K562 (cell line): ENCODE measurements around the gene PEDS1. TPM values are rescaled to one million over a fixed set of nuclear protein-coding genes. Genes with fewer than 3 reads are reported as not detected.

Experiments
- ATF7 ChIP-seq: fragments of 450-650 bp; IDR thresholded peaks from 2 replicates; pipeline ENCODE4 v1.7.1; 2014; ENCODE audit warnings: mild to moderate bottlenecking, moderate library complexity
- BACH1 ChIP-seq: fragments of 200-800 bp; sonication (Bioruptor generic); IDR thresholded peaks from 2 replicates; pipeline ENCODE4 v1.6.1; 2016; ENCODE audit warnings: missing genetic modification characterization, missing compliant biosample characterization
- DEAF1 ChIP-seq: fragments of 450-650 bp; formaldehyde crosslinking; IDR thresholded peaks from 2 replicates; pipeline ENCODE4 v1.4.0; 2020; ENCODE audit warnings: mild to moderate bottlenecking, moderate library complexity
- DIDO1 ChIP-seq: fragments of 450-650 bp; IDR thresholded peaks from 2 replicates; pipeline ENCODE4 v1.6.1; 2016; ENCODE audit warnings: low read depth, missing biosample characterization, missing genetic modification characterization
- ELF1 ChIP-seq: fragments of 200-800 bp; sonication (Bioruptor generic); IDR thresholded peaks from 2 replicates; pipeline ENCODE4 v1.6.1; 2016; ENCODE audit warnings: missing genetic modification characterization, missing compliant biosample characterization
- GTF3C2 ChIP-seq: IDR thresholded peaks from 3 replicates; pipeline ENCODE4 v1.6.1; 2011; ENCODE audit warnings: borderline replicate concordance, mild to moderate bottlenecking, moderate library complexity; ENCODE audit not compliant: insufficient read length; ENCODE audit errors: extremely low read depth
- HLTF ChIP-seq: fragments of 450-650 bp; IDR thresholded peaks from 2 replicates; pipeline ENCODE4 v1.6.1; 2016
- NFATC3 ChIP-seq: fragments of 450-650 bp; IDR thresholded peaks from 2 replicates; pipeline ENCODE4 v1.6.1; 2017; ENCODE audit warnings: mild to moderate bottlenecking
- TCFL5 ChIP-seq: fragments of 250-450 bp; sonication (Bioruptor Pico); conservative IDR thresholded peaks from 2 replicates; pipeline ENCODE4 v1.6.1; 2021; ENCODE audit warnings: mild to moderate bottlenecking, moderate library complexity, matching md5 sums
- THRAP3 ChIP-seq: fragments of 450-650 bp; IDR thresholded peaks from 2 replicates; pipeline ENCODE4 v1.6.1; 2016; ENCODE audit warnings: mild to moderate bottlenecking, inconsistent platforms, borderline replicate concordance
- TOE1 ChIP-seq, 2 experiments: fragments of 450-650 bp in 1 of 2; sonication (generic) in 1 of 2; formaldehyde crosslinking in 1 of 2; IDR thresholded peaks; 2 replicates each; pipeline versions ENCODE4 v1.7.1 to v1.8.0; 2016 to 2022; ENCODE audit warnings: borderline replicate concordance in 2 of 2, mild to moderate bottlenecking in 2 of 2, antibody characterized with exemption in 1 of 2, inconsistent platforms in 1 of 2, low read depth in 1 of 2, missing genetic modification reagents in 1 of 2, moderate library complexity in 1 of 2
- YY1 ChIP-seq, 3 experiments: IDR thresholded peaks; 2 replicates each; pipeline ENCODE4 v1.6.1; 2011; ENCODE audit warnings: low read length in 2 of 3, mild to moderate bottlenecking in 2 of 3, moderate library complexity in 2 of 3, borderline replicate concordance in 1 of 3, control low read depth in 1 of 3, low read depth in 1 of 3; ENCODE audit not compliant: insufficient read depth in 3 of 3, insufficient replicate concordance in 2 of 3, control insufficient read depth in 1 of 3, insufficient read length in 1 of 3; ENCODE audit errors: extremely low read depth in 1 of 3
- ZNF133 ChIP-seq: fragments of 250-450 bp; sonication (Bioruptor Pico); IDR thresholded peaks from 2 replicates; pipeline ENCODE4 v1.4.0; 2020; ENCODE audit warnings: mild to moderate bottlenecking
- ZNF445 ChIP-seq: fragments of 250-450 bp; sonication (Bioruptor Pico); IDR thresholded peaks from 2 replicates; pipeline ENCODE4 v1.4.0; 2020; ENCODE audit warnings: low read depth, mild to moderate bottlenecking, moderate library complexity
- polyA plus RNA-seq, 8 experiments: library from polyadenylated mRNA; depleted of rRNA in 4 of 8; stranded (reverse) in 5 of 8; unstranded in 3 of 8; fragments of >200 nt; fragmentation: Nextera tagmentation in 2 of 8; fragmentation: Illumina TruSeq in 1 of 8; extraction: Ambion mirVana in 2 of 8; extraction: Trizol in 1 of 8; gene quantifications; 2 replicates each; pipeline versions ENCODE4 v1.2.1 to v1.2.3, GENCODE V29; 2011 to 2014; ENCODE audit warnings: inconsistent platforms in 1 of 8, missing spikeins in 1 of 8
- total RNA-seq, 7 experiments: library from RNA; depleted of rRNA in 6 of 7; stranded (reverse); fragments of >200 nt in 6 of 7; fragmentation: Illumina TruSeq in 2 of 7; extraction: Trizol in 2 of 7; gene quantifications; 2 replicates each; pipeline versions ENCODE4 v1.2.1 to v1.2.3, GENCODE V29; 2011 to 2021; ENCODE audit warnings: low replicate concordance in 1 of 7
- TF ChIP-seq, protein P1 (sequence below): fragments of 200-800 bp; sonication (Bioruptor generic); IDR thresholded peaks from 2 replicates; pipeline ENCODE4 v1.6.1; 2016; ENCODE audit warnings: missing genetic modification characterization, missing compliant biosample characterization

PEDS1 gene
- total and polyA plus RNA-seq, 9 of the 15 experiments (the other 6 are each of a cell fraction or from before 2014, with no cell fraction given) = 2.9 to 38.5 (median 24.2) TPM

- TF ChIP-seq, protein P1, sequence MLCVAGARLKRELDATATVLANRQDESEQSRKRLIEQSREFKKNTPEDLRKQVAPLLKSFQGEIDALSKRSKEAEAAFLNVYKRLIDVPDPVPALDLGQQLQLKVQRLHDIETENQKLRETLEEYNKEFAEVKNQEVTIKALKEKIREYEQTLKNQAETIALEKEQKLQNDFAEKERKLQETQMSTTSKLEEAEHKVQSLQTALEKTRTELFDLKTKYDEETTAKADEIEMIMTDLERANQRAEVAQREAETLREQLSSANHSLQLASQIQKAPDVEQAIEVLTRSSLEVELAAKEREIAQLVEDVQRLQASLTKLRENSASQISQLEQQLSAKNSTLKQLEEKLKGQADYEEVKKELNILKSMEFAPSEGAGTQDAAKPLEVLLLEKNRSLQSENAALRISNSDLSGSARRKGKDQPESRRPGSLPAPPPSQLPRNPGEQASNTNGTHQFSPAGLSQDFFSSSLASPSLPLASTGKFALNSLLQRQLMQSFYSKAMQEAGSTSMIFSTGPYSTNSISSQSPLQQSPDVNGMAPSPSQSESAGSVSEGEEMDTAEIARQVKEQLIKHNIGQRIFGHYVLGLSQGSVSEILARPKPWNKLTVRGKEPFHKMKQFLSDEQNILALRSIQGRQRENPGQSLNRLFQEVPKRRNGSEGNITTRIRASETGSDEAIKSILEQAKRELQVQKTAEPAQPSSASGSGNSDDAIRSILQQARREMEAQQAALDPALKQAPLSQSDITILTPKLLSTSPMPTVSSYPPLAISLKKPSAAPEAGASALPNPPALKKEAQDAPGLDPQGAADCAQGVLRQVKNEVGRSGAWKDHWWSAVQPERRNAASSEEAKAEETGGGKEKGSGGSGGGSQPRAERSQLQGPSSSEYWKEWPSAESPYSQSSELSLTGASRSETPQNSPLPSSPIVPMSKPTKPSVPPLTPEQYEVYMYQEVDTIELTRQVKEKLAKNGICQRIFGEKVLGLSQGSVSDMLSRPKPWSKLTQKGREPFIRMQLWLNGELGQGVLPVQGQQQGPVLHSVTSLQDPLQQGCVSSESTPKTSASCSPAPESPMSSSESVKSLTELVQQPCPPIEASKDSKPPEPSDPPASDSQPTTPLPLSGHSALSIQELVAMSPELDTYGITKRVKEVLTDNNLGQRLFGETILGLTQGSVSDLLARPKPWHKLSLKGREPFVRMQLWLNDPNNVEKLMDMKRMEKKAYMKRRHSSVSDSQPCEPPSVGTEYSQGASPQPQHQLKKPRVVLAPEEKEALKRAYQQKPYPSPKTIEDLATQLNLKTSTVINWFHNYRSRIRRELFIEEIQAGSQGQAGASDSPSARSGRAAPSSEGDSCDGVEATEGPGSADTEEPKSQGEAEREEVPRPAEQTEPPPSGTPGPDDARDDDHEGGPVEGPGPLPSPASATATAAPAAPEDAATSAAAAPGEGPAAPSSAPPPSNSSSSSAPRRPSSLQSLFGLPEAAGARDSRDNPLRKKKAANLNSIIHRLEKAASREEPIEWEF = no peak
- TF ChIP-seq HLTF (no peak), BACH1 (tag) (no peak), TOE1 (IDR thresholded peaks at IDR 0.05; ENCODE audit: borderline replicate concordance) (no peak), TOE1 (CRISPR knock-in tag; IDR thresholded peaks at IDR 0.05; ENCODE audit: borderline replicate concordance, low read depth) (no peak), ZNF445 (CRISPR knock-in tag) (no peak), ATF7 (0 out of 2 replicates have a peak, but pooled peaks have one; percentile 39), ZNF133 (CRISPR knock-in tag) (no peak), THRAP3 (no peak), TCFL5 (no peak), GTF3C2 (no peak), ELF1 (tag) (no peak), DEAF1 (CRISPR knock-in tag) (no peak), DIDO1 (no peak), NFATC3 (no peak), YY1 (IDR thresholded peaks at IDR 0.05; ENCODE audit: borderline replicate concordance in 1 of 3, control insufficient read depth in 1 of 3, extremely low read depth in 1 of 3, insufficient read depth in 3 of 3, insufficient read length in 1 of 3, insufficient replicate concordance in 2 of 3, low read depth in 1 of 3, low read length in 2 of 3) (peak in 2 of 3 experiments; percentile 78 to 79)
Measured at GRCh38 chr20:50153500-50154377, at the start of gene PEDS1 (continued).
